Nucleus accumbens (tissue), 56 donors: ENCODE data around the gene ADAMTSL2.
"Not testable (repeated sequence)": the region's sequence is repeated elsewhere in the genome, so short reads cannot be mapped to it uniquely, and the experiment has no call there.

Source experiments
- DNase-seq, 56 donors: peaks; one replicate each; lab custom pipeline; 2025; lab: John Stamatoyannopoulos, UW

The ADAMTSL2 gene

GRCh38 chr9:133553123-133553522 lies 18.6 kb downstream of the ADAMTSL2 start:
- no peak for DNase-seq

GRCh38 chr9:133553973-133554713 lies 19.6 kb downstream of the ADAMTSL2 start:
- no peak for DNase-seq

- DNase-seq: no peak
Measured at GRCh38 chr9:133554729-133555128, 20.2 kb downstream of the ADAMTSL2 start.

GRCh38 chr9:133556354-133556753 lies 21.9 kb downstream of the ADAMTSL2 start:
- DNase-seq: no peak

GRCh38 chr9:133557581-133557980 lies 23.1 kb downstream of the ADAMTSL2 start:
- DNase-seq: no peak

- peak in 31 of 56 donors; percentile 24 to 78 (median 41) for DNase-seq
Measured at GRCh38 chr9:133558191-133559126, 24.0 kb downstream of the ADAMTSL2 start.

GRCh38 chr9:133560311-133560710 lies 25.8 kb downstream of the ADAMTSL2 start:
- peak in 1 of 56 donors; percentile 15 for DNase-seq

GRCh38 chr9:133560944-133561343 lies 26.4 kb downstream of the ADAMTSL2 start:
- no peak for DNase-seq

GRCh38 chr9:133561976-133562554 lies 27.6 kb downstream of the ADAMTSL2 start:
- no peak for DNase-seq

GRCh38 chr9:133562611-133563290 lies 28.2 kb downstream of the ADAMTSL2 start:
- no peak for DNase-seq

- DNase-seq: no peak
Measured at GRCh38 chr9:133563291-133563796, 28.8 kb downstream of the ADAMTSL2 start.

- not testable (repeated sequence) for DNase-seq
Measured at GRCh38 chr9:133563814-133564213, 29.3 kb downstream of the ADAMTSL2 start.

GRCh38 chr9:133564451-133565116 lies 30.1 kb downstream of the ADAMTSL2 start:
- DNase-seq: no peak

GRCh38 chr9:133566382-133566781 lies 31.9 kb downstream of the ADAMTSL2 start:
- DNase-seq: no peak

- no peak for DNase-seq
Measured at GRCh38 chr9:133566817-133567216, 32.3 kb downstream of the ADAMTSL2 start.

GRCh38 chr9:133568186-133568585 lies 33.7 kb downstream of the ADAMTSL2 start:
- no peak for DNase-seq

- DNase-seq: peak in 7 of 56 donors; percentile 9 to 47 (median 23)
Measured at GRCh38 chr9:133569121-133569785, 34.7 kb downstream of the ADAMTSL2 start.

- no peak for DNase-seq
Measured at GRCh38 chr9:133569891-133570690, 35.6 kb downstream of the ADAMTSL2 start.
